ENCODE measurements around the gene KLK3. TPM values are rescaled to one million over a fixed set of nuclear protein-coding genes. Genes with fewer than 3 reads are reported as not detected.
A peak's percentile ranks its signal among the peaks of the same experiment; 100 is the strongest.

The KLK3 gene
- total RNA-seq, 2 experiments from 2014 or later: not detected

DNA sequence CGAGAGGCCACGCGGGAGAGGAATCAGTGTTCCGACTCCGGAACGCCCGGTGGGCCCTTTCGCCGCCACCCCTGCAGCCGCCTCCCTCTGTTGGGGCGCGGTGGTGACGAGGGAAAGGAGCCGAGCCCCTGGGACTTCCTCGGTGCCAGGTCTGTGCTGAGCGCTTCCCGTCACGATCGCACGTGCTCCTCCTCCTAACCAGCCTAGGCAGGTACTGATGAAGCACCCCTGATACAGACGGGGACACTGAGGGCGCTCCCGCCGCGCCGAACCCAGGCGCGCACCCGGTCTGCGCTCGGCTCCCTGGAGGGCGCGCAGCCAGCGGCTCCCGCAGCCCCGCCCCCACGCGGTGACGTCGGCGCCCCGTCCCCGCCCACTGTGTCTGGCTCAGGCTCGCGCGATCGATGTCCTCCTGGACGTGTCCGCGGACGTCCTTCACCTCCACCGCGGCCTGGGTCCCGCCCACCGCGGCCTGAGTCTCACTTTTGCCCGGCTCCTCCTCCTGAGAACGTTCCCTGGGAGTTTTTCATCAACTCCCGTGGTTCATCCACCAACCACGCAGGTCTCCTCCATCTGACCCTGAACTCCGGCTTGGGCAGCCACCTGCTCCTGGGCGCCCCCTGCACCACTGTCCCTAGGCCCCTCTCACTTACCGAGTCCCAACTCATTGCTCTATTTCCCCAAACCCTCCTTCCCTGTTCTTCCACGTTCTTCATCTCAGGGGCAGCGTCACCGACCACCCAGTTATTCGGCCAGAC is 18.8 kb upstream of the KLK3 start:
- no peak overlapping the region for H3K27ac Mint-ChIP-seq
- H3K36me3 Mint-ChIP-seq (ENCODE audit: low read depth): no peaks in the 10 kb centered on the region
- no peaks in the 10 kb centered on the region for H3K9me3 Mint-ChIP-seq
- peak overlapping the region; percentile 73 for H3K4me3 Mint-ChIP-seq
- H3K4me1 Mint-ChIP-seq: peaks cover 19% of the 10 kb centered on the region
- ChIA-PET CTCF (interaction anchor here (1.1 kb wide), 1 partner anchor 12 kb away, joined by 4 read pairs; no protein-coding TSS in a partner anchor), POLR2A (no interaction called here)
- H3K27me3 Mint-ChIP-seq: peaks cover 31% of the 10 kb centered on the region
- peak; percentile 71 for DNase-seq

DNA sequence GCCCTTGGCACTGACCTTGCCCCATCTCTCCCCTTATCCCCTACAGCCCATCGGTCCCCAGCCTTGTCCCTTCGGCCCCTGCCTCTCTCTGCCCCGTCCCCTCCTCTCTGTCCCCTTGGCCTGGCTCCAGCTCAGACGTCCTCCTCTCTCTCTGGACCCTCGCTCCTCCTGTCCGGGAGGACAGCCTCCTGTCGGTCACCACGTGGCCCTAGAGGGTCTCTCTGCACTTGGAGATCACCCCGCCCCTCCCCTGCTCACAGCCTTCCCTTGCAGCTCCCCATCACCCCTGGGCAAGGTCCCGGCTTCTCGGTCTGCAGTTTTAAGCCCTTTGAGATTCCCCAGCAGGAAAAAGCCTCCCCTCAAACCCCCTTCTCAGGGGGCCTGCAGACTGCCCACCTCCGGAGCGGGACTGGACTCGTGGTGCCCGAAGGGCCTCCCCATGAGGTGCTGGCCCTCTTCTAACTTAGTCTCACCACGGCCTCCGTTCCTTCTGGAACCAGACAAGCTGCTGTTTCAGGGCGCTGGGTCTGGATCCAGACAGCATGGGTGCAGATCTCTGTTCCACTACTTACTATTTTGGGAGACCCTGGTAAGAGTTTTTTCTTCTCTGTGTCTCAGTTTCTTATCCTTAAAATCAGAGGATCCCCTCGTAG is 18.0 kb upstream of the KLK3 start:
- no peak for DNase-seq
- H3K27ac Mint-ChIP-seq: peak overlapping the region; percentile 7
- H3K36me3 Mint-ChIP-seq (ENCODE audit: low read depth): no peaks in the 10 kb centered on the region
- H3K4me3 Mint-ChIP-seq: peak overlapping the region; percentile 73
- H3K27me3 Mint-ChIP-seq: peaks cover 31% of the 10 kb centered on the region
- peaks cover 19% of the 10 kb centered on the region for H3K4me1 Mint-ChIP-seq
- ChIA-PET POLR2A (no interaction called here), CTCF (no interaction called here)
- H3K9me3 Mint-ChIP-seq: no peaks in the 10 kb centered on the region

DNA sequence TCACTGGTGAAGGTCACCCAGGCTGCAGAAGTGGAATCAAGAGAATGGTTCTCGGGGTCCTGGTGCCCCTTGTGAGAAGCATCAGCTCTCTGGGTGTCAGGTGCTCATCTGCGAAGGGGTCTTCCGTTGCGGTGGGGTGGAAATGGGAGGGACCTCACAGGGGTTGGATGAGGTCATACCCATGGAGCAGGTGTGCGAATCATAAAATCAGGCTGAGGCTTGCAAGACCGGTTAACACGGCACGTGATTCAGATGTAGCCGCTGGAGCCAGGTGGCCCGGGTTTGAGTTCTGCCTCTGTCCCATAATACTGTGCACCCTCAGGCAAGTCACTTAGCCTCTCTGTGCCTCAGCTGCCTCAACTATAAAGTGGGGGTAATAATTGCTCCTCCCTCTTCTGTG is 17.4 kb upstream of the KLK3 start:
- no peaks in the 10 kb centered on the region for H3K9me3 Mint-ChIP-seq
- peaks cover 31% of the 10 kb centered on the region for H3K27me3 Mint-ChIP-seq
- H3K36me3 Mint-ChIP-seq (ENCODE audit: low read depth): no peaks in the 10 kb centered on the region
- peaks cover 19% of the 10 kb centered on the region for H3K4me1 Mint-ChIP-seq
- H3K27ac Mint-ChIP-seq: no peak overlapping the region
- POLR2A ChIA-PET: no interaction called here
- no peak for DNase-seq
- CTCF ChIA-PET: no interaction called here
- H3K4me3 Mint-ChIP-seq: peak overlapping the region; percentile 50

DNA sequence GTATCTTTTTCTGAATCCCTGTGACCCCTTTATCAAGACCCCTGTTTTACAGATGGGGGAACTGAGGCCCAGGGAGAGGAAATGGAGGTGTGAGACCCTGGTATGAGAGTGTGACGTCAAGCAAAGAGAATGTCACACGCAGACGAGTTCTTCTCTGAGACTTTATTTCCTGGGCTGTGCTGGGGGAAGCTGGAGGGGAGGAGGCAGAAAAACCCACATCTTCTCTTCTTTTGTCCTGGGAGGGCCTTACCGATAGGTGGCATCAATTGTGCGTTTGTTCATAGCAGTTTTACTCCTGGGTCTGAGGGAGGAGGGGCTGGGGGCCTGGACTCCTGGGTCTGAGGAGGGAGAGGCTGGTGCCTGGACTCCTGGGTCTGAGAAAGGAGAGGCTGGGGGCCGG is 16.5 kb upstream of the KLK3 start:
- peaks cover 25% of the 10 kb centered on the region for H3K27me3 Mint-ChIP-seq
- ChIA-PET CTCF (no interaction called here), POLR2A (no interaction called here)
- no peaks in the 10 kb centered on the region for H3K36me3 Mint-ChIP-seq (ENCODE audit: low read depth)
- H3K4me3 Mint-ChIP-seq: no peak overlapping the region
- H3K9me3 Mint-ChIP-seq: no peaks in the 10 kb centered on the region
- H3K27ac Mint-ChIP-seq: no peak overlapping the region
- peaks cover 19% of the 10 kb centered on the region for H3K4me1 Mint-ChIP-seq
- no peak for DNase-seq

DNA sequence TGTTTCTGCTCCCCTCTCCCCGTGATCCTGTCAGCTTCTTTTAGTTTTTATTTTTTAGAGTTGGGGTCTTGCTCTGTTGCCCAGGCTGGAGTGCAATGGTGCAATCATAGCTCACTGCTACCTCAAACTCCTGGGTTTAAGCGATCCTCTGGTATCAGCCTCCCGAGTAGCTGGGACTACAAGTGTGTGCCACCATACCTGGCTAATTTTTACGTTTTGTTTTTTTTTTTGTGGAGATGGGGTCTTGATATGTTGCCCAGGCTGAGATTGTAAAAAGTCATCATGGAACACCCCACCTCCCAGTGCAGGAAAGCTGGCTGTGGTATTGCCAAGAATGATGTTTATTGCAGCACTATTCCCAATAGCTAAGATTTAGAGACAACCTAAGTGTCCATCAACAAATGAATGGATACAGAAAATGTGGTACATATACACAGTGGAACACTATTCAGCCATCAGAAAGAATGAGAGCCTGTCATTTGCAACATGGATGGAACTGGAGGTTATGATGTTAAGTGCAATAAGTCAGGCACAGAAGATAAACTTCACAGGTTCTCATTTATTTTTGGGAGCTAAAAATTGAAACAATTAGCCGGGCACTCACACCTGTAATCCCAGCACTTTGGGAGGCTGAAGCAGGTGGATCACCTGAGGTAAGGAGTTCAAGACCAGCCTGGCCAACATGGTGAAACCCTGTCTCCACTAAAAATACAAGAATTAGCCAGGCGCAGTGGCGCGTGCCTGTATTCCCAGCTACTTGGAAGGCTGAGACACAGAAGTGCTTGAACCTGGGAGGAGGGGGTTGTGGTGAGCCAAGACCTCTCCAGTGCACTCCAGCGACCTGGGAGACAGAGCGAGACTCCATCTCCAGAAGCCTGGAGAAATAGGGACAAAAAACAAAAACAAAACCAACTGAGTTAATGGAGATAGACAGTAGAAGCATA is 14.7 kb upstream of the KLK3 start:
- ChIA-PET CTCF (no interaction called here), POLR2A (no interaction called here)
- Mint-ChIP-seq H3K4me3 (no peak overlapping the region), H3K27me3 (peaks cover 27% of the 10 kb centered on the region), H3K27ac (no peak overlapping the region), H3K9me3 (no peaks in the 10 kb centered on the region), H3K4me1 (peaks cover 19% of the 10 kb centered on the region), H3K36me3 (ENCODE audit: low read depth) (no peaks in the 10 kb centered on the region)
- no peak for DNase-seq

DNA sequence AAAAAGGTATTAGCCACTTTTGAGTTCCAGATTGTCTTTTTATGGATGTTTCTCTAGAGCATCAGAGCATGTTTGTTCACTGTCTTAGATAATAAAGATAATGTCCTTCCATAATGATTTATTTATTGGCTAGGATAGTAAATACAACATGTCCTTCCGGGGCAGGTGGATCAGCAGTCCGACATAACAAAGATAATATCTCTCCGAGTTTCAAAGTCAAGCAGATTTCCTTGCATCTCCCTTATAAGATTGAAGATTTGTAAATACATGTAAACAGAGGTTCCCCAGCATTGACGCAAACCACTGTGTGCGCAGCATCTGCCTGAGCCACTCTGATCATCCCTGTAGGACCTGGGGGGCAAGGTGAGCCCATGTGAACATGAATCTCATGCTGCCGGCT is 12.6 kb upstream of the KLK3 start:
- ChIA-PET CTCF (no interaction called here), POLR2A (no interaction called here)
- H3K4me3 Mint-ChIP-seq: no peak overlapping the region
- H3K27ac Mint-ChIP-seq: no peak overlapping the region
- peaks cover 16% of the 10 kb centered on the region for H3K27me3 Mint-ChIP-seq
- H3K4me1 Mint-ChIP-seq: peaks cover 6% of the 10 kb centered on the region
- DNase-seq: no peak
- no peaks in the 10 kb centered on the region for H3K9me3 Mint-ChIP-seq
- H3K36me3 Mint-ChIP-seq (ENCODE audit: low read depth): no peaks in the 10 kb centered on the region

DNA sequence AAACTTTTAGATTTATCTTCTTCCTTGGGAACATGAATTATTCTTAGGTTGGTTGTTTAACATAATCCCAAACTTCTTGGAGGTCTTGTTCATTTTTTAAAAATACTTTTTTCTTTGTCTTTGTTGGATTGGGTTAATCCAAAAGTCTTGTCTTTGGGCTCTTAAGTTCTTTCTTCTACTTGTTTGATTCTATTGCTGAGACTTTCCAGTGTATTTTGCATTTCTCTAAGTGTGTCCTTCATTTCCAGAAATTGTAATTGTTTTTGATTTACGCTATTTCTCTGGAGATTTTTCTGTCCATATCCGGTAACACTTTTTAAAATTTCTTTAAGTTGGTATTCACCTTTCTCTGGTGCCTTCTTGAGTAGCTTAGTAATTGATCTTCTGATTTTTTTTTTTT is 11.5 kb upstream of the KLK3 start:
- no peak for DNase-seq
- ChIA-PET POLR2A (no interaction called here), CTCF (no interaction called here)
- H3K27ac Mint-ChIP-seq: no peak overlapping the region
- H3K4me3 Mint-ChIP-seq: no peak overlapping the region
- H3K27me3 Mint-ChIP-seq: peaks cover 11% of the 10 kb centered on the region
- no peaks in the 10 kb centered on the region for H3K9me3 Mint-ChIP-seq
- peaks cover 2% of the 10 kb centered on the region for H3K4me1 Mint-ChIP-seq
- no peaks in the 10 kb centered on the region for H3K36me3 Mint-ChIP-seq (ENCODE audit: low read depth)

DNA sequence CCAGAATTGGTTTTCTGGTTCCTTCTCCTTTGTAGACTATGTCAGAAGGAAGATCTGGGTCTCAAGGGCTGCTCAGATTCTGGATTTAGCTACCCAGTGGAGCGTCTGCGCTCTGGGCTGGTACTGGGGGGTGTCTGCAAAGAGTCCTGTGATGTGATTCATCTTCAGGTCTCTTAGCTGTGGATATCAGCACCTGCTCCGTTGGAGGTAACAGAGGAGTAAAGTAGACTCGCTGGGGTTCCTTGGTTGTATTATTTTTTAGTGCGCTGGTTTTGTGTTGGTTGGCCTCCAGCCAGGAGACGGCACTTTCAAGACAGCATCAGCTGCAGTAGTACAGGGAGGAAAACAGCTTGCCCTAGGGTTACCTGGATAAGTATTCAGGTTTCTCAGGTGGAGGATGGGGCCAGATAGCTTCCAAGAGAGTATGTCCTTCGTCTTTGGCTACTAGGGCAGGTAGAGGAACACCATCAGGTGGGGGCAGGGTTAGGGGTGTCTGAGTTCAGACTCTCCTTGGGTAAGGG is 11.0 kb upstream of the KLK3 start:
- ChIA-PET CTCF (no interaction called here), POLR2A (no interaction called here)
- Mint-ChIP-seq H3K4me1 (no peaks in the 10 kb centered on the region), H3K4me3 (no peak overlapping the region), H3K9me3 (no peaks in the 10 kb centered on the region), H3K36me3 (ENCODE audit: low read depth) (no peaks in the 10 kb centered on the region), H3K27me3 (peaks cover 8% of the 10 kb centered on the region), H3K27ac (no peak overlapping the region)
- DNase-seq: no peak

DNA sequence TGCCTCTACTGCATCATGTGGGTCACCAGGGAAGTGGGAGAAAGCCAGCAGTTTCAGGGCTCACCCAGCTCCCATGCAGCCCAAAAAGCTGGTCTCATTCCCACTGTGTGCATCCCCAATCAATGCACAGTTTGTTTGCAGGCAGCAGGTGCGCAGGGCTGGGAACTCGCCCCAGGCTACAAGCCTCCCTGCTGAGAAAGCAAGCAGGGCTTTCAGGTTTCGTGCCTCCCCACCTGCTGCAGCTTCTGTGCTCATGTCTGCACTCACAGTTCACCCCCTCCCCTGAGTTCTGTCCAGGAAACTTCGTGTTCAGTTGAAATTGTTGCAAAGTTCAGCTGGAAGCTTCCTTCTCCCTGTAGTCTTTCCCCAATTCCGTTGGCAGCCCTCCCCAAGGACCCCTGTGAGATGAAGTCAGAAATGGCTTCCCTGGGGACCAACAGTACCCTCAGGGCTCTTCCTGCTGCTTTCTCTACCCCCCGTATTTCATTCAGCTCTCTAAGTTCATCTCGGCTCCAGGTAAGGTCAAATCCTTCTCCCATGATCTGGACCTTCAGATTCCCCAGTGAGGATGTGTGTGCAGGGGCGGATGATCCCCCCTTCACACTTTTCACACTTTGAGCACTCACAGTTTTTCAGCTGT is 10.3 kb upstream of the KLK3 start:
- no peaks in the 10 kb centered on the region for H3K36me3 Mint-ChIP-seq (ENCODE audit: low read depth)
- ChIA-PET POLR2A (no interaction called here), CTCF (no interaction called here)

DNA sequence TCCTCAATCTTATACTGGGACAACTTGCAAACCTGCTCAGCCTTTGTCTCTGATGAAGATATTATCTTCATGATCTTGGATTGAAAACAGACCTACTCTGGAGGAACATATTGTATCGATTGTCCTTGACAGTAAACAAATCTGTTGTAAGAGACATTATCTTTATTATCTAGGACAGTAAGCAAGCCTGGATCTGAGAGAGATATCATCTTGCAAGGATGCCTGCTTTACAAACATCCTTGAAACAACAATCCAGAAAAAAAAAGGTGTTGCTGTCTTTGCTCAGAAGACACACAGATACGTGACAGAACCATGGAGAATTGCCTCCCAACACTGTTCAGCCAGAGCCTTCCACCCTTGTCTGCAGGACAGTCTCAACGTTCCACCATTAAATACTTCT is 4.0 kb upstream of the KLK3 start:
- Mint-ChIP-seq H3K9me3 (no peaks in the 10 kb centered on the region), H3K27ac (no peak overlapping the region), H3K4me1 (no peaks in the 10 kb centered on the region), H3K4me3 (no peak overlapping the region), H3K36me3 (ENCODE audit: low read depth) (no peaks in the 10 kb centered on the region), H3K27me3 (peaks cover 16% of the 10 kb centered on the region)
- no peak for DNase-seq
- ChIA-PET CTCF (no interaction called here), POLR2A (no interaction called here)

More for the DNA sequence above, 10.3 kb upstream of the KLK3 start:
- no peaks in the 10 kb centered on the region for H3K9me3 Mint-ChIP-seq
- no peak for DNase-seq
- H3K27me3 Mint-ChIP-seq: peaks cover 8% of the 10 kb centered on the region
- H3K4me1 Mint-ChIP-seq: no peaks in the 10 kb centered on the region
- H3K4me3 Mint-ChIP-seq: no peak overlapping the region
- no peak overlapping the region for H3K27ac Mint-ChIP-seq

DNA sequence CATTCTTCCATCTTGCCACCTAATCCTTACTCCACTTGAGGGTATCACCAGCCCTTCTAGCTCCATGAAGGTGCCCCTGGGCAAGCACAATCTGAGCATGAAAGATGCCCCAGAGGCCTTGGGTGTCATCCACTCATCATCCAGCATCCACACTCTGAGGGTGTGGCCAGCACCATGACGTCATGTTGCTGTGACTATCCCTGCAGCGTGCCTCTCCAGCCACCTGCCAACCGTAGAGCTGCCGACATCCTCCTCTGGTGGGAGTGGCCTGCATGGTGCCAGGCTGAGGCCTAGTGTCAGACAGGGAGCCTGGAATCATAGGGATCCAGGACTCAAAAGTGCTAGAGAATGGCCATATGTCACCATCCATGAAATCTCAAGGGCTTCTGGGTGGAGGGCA is 3.1 kb upstream of the KLK3 start:
- Mint-ChIP-seq H3K27me3 (peaks cover 18% of the 10 kb centered on the region), H3K36me3 (ENCODE audit: low read depth) (no peaks in the 10 kb centered on the region), H3K27ac (no peak overlapping the region), H3K9me3 (no peaks in the 10 kb centered on the region), H3K4me3 (no peak overlapping the region), H3K4me1 (no peaks in the 10 kb centered on the region)
- CTCF ChIA-PET: interaction anchor here (1.8 kb wide), 1 partner anchor 12 kb away, joined by 4 read pairs; no protein-coding TSS in a partner anchor
- POLR2A ChIA-PET: no interaction called here
- DNase-seq: no peak

DNA sequence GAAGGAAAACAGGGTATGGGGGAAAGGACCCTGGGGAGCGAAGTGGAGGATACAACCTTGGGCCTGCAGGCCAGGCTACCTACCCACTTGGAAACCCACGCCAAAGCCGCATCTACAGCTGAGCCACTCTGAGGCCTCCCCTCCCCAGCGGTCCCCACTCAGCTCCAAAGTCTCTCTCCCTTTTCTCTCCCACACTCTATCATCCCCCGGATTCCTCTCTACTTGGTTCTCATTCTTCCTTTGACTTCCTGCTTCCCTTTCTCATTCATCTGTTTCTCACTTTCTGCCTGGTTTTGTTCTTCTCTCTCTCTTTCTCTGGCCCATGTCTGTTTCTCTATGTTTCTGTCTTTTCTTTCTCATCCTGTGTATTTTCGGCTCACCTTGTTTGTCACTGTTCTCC is 2.7 kb downstream of the KLK3 start:
- Mint-ChIP-seq H3K27ac (no peak overlapping the region), H3K36me3 (ENCODE audit: low read depth) (no peaks in the 10 kb centered on the region), H3K4me3 (no peak overlapping the region), H3K9me3 (peaks cover 4% of the 10 kb centered on the region), H3K27me3 (peaks cover 25% of the 10 kb centered on the region), H3K4me1 (no peaks in the 10 kb centered on the region)
- CTCF ChIA-PET: no interaction called here
- POLR2A ChIA-PET: no interaction called here
- DNase-seq: no peak

DNA sequence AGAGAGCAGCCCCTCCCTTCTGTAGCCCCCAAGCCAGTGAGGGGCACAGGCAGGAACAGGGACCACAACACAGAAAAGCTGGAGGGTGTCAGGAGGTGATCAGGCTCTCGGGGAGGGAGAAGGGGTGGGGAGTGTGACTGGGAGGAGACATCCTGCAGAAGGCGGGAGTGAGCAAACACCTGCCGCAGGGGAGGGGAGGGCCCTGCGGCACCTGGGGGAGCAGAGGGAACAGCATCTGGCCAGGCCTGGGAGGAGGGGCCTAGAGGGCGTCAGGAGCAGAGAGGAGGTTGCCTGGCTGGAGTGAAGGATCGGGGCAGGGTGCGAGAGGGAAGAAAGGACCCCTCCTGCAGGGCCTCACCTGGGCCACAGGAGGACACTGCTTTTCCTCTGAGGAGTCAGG is 4.2 kb downstream of the KLK3 start:
- Mint-ChIP-seq H3K36me3 (ENCODE audit: low read depth) (no peaks in the 10 kb centered on the region), H3K4me3 (no peak overlapping the region), H3K9me3 (peaks cover 4% of the 10 kb centered on the region), H3K27ac (no peak overlapping the region), H3K4me1 (no peaks in the 10 kb centered on the region), H3K27me3 (peaks cover 31% of the 10 kb centered on the region)
- CTCF ChIA-PET: no interaction called here
- no peak for DNase-seq
- POLR2A ChIA-PET: no interaction called here
